ENCODE results near the gene FLYWCH2.

The FLYWCH2 gene

DNA sequence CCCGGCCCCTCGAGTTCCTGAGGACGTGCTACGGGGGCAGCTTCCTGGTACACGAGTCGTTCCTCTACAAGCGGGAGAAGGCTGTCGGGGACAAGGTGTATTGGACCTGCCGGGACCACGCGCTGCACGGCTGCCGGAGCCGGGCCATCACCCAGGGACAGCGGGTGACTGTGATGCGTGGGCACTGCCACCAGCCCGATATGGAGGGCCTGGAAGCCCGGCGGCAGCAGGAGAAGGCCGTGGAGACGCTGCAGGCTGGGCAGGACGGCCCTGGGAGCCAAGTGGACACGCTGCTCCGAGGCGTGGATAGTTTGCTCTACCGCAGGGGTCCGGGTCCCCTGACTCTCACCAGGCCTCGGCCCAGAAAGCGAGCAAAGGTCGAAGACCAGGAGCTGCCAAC, 50.1 kb downstream of the FLYWCH2 start:
- H3K9ac ChIP-seq (ENCODE audit: low read depth, low read length): no peak overlapping the region
- no peak for TF ChIP-seq EZH2 (IDR thresholded peaks at IDR 0.05; ENCODE audit: borderline replicate concordance, low read depth, low read length, severe bottlenecking)
- TF ChIP-seq CTCF (IDR thresholded peaks at IDR 0.05; ENCODE audit: borderline replicate concordance, extremely low read depth, low read length, poor library complexity, severe bottlenecking): no peak
- peaks cover 70% of the 10 kb centered on the region for H3K36me3 ChIP-seq (ENCODE audit: insufficient read depth, low read length)

GRCh38 chr16:2933701-2934100, 50.7 kb downstream of the FLYWCH2 start:
- H3K4me3 ChIP-seq (ENCODE audit: low read depth in 1 of 2, low read length in 2 of 2): no peak overlapping the region
- H3K4me1 ChIP-seq (ENCODE audit: insufficient read depth, low read length): no peaks in the 10 kb centered on the region
- H4K20me1 ChIP-seq (ENCODE audit: insufficient read depth, low read length): no peaks in the 10 kb centered on the region; the same call in none of the 2 replicates
- no peaks in the 10 kb centered on the region for H3K79me2 ChIP-seq (ENCODE audit: insufficient read depth, low read length)
- H3K9ac ChIP-seq (ENCODE audit: low read depth, low read length): no peak overlapping the region
- ATAC-seq (ENCODE audit: insufficient read depth, low read depth) (no peak), DNase-seq (no peak)
- H3K4me2 ChIP-seq (ENCODE audit: insufficient read depth, low read length): no peak overlapping the region
- H3K27ac ChIP-seq (ENCODE audit: low read length): no peak overlapping the region
- peaks cover 72% of the 10 kb centered on the region for H3K36me3 ChIP-seq (ENCODE audit: insufficient read depth, low read length)
- no peaks in the 10 kb centered on the region for H3K9me3 ChIP-seq (ENCODE audit: insufficient read depth, low read length, severe bottlenecking)
- no peaks in the 10 kb centered on the region for H3K27me3 ChIP-seq (ENCODE audit: insufficient read depth, low read length, poor library complexity)
- no peak overlapping the region for H2AFZ ChIP-seq (ENCODE audit: low read depth, low read length)
- TF ChIP-seq EZH2 (IDR thresholded peaks at IDR 0.05; ENCODE audit: borderline replicate concordance, low read depth, low read length, severe bottlenecking) (no peak), CTCF (IDR thresholded peaks at IDR 0.05; ENCODE audit: borderline replicate concordance, extremely low read depth, low read length, poor library complexity, severe bottlenecking) (no peak)

More for the DNA sequence above, 50.1 kb downstream of the FLYWCH2 start:
- H3K4me3 ChIP-seq (ENCODE audit: low read depth in 1 of 2, low read length in 2 of 2): no peak overlapping the region
- no peaks in the 10 kb centered on the region for H3K9me3 ChIP-seq (ENCODE audit: insufficient read depth, low read length, severe bottlenecking)
- H3K27ac ChIP-seq (ENCODE audit: low read length): no peak overlapping the region
- H3K4me1 ChIP-seq (ENCODE audit: insufficient read depth, low read length): no peaks in the 10 kb centered on the region
- H3K4me2 ChIP-seq (ENCODE audit: insufficient read depth, low read length): no peak overlapping the region
- H3K79me2 ChIP-seq (ENCODE audit: insufficient read depth, low read length): no peaks in the 10 kb centered on the region
- DNase-seq (no peak), ATAC-seq (ENCODE audit: insufficient read depth, low read depth) (no peak)
- no peaks in the 10 kb centered on the region; the same call in none of the 2 replicates for H4K20me1 ChIP-seq (ENCODE audit: insufficient read depth, low read length)
- H3K27me3 ChIP-seq (ENCODE audit: insufficient read depth, low read length, poor library complexity): no peaks in the 10 kb centered on the region
- H2AFZ ChIP-seq (ENCODE audit: low read depth, low read length): no peak overlapping the region

- Histone ChIP-seq H3K27me3 (ENCODE audit: insufficient read depth, low read length, poor library complexity) (no peaks in the 10 kb centered on the region), H3K4me1 (ENCODE audit: insufficient read depth, low read length) (no peaks in the 10 kb centered on the region), H3K79me2 (ENCODE audit: insufficient read depth, low read length) (no peaks in the 10 kb centered on the region), H3K36me3 (ENCODE audit: insufficient read depth, low read length) (peaks cover 72% of the 10 kb centered on the region), H3K9me3 (ENCODE audit: insufficient read depth, low read length, severe bottlenecking) (no peaks in the 10 kb centered on the region), H2AFZ (ENCODE audit: low read depth, low read length) (no peak overlapping the region), H3K9ac (ENCODE audit: low read depth, low read length) (no peak overlapping the region), H3K4me2 (ENCODE audit: insufficient read depth, low read length) (no peak overlapping the region), H4K20me1 (ENCODE audit: insufficient read depth, low read length) (no peaks in the 10 kb centered on the region; the same call in 1 of the 2 replicates), H3K27ac (ENCODE audit: low read length) (no peak overlapping the region), H3K4me3 (ENCODE audit: low read depth in 1 of 2, low read length in 2 of 2) (no peak overlapping the region)
- no peak for ATAC-seq (ENCODE audit: insufficient read depth, low read depth)
- no peak for DNase-seq
- TF ChIP-seq CTCF (IDR thresholded peaks at IDR 0.05; ENCODE audit: borderline replicate concordance, extremely low read depth, low read length, poor library complexity, severe bottlenecking): no peak
- no peak for TF ChIP-seq EZH2 (IDR thresholded peaks at IDR 0.05; ENCODE audit: borderline replicate concordance, low read depth, low read length, severe bottlenecking)
These were observed 51.4 kb downstream of the FLYWCH2 start for GRCh38 chr16:2934450-2934849.

Data from DND-41 (cell line).